GM12878 (cell line): Measurements from ENCODE around the gene MAGI1. TPM values are rescaled to one million over a fixed set of nuclear protein-coding genes. Genes with fewer than 3 reads are reported as not detected.

Experiments used
- ATAC-seq: fragments of 200-7000 bp; cut with Tn5 transposase; 3 replicates; pipeline ENCODE4 v1.9.1; 2020; ENCODE audit warnings: mild to moderate bottlenecking, moderate library complexity
- BruUV-seq: library from RNA; stranded (reverse); fragments of 400-500 nt; replicated peaks from 2 replicates; lab custom pipeline; 2021; lab: Mats Ljungman, UMichigan
- CTCF ChIA-PET: fragments of 300-600 bp; sonication (Branson Sonifier 250); formaldehyde crosslinking; extraction: SDS; loops from one replicate; lab custom pipeline; 2021; ENCODE audit warnings: inconsistent platforms; lab: Yijun Ruan, JAX
- POLR2A ChIA-PET: fragments of 350-600 bp; formaldehyde crosslinking; extraction: SDS; loops from one replicate; lab custom pipeline; 2021; ENCODE audit warnings: inconsistent platforms; lab: Charles Lee
- RAD21 ChIA-PET: fragments of 300-600 bp; sonication (Branson Sonifier 250); formaldehyde crosslinking; loops from one replicate; lab custom pipeline; 2023; ENCODE audit warnings: antibody characterized with exemption; ENCODE audit not compliant: unreplicated experiment; lab: Charles Lee
- SMC1A ChIA-PET: fragments of 300-600 bp; sonication (Branson Sonifier 250); formaldehyde crosslinking; loops from one replicate; lab custom pipeline; 2023; ENCODE audit not compliant: unreplicated experiment, uncharacterized antibody; lab: Charles Lee
- DNase-seq: peaks from one replicate; pipeline ENCODE4 v3.0.0-alpha.2; 2011; ENCODE audit warnings: low read depth, low spot score
- FAIRE-seq: peaks from 3 replicates; lab custom pipeline; 2011; peaks lifted over from hg19 to GRCh38; lab: Jason Lieb, UNC
- H2AFZ ChIP-seq: 2 replicates; pipeline ENCODE4 v1.6.0; 2011; ENCODE audit warnings: low read depth, low read length, control low read depth; ENCODE audit not compliant: control insufficient read depth
- H3K27ac ChIP-seq: 2 replicates; pipeline ENCODE4 v1.5.1; 2011; ENCODE audit warnings: control low read depth; ENCODE audit not compliant: control insufficient read depth, insufficient read depth
- H3K27me3 ChIP-seq, 2 experiments: replicated peaks in 1 of 2; 2 replicates each; pipeline versions ENCODE4 v1.6.0 to v1.6.1; 2011; ENCODE audit warnings: low read length in 1 of 2; ENCODE audit not compliant: control insufficient read depth in 2 of 2, insufficient read depth in 2 of 2
- H3K36me3 ChIP-seq, 2 experiments: 2 replicates each; pipeline ENCODE4 v1.5.1; 2011; ENCODE audit warnings: low read length in 1 of 2; ENCODE audit not compliant: control insufficient read depth in 2 of 2, insufficient read depth in 2 of 2
- H3K4me1 ChIP-seq: 2 replicates; pipeline ENCODE4 v1.6.1; 2011; ENCODE audit warnings: mild to moderate bottlenecking, low read length, moderate library complexity, mixed read lengths; ENCODE audit not compliant: control insufficient read depth, insufficient read depth
- H3K4me2 ChIP-seq: 2 replicates; pipeline ENCODE4 v1.6.0; 2011; ENCODE audit warnings: control low read depth; ENCODE audit not compliant: control insufficient read depth, insufficient read depth
- H3K4me3 ChIP-seq: fragments of 200-600 bp; sonication (generic); 2 replicates; pipeline ENCODE4 v1.5.1; 2016
- H3K79me2 ChIP-seq: 2 replicates; pipeline ENCODE4 v1.6.0; 2011; ENCODE audit warnings: low read length; ENCODE audit not compliant: control insufficient read depth, insufficient read depth
- H3K9ac ChIP-seq: 2 replicates; pipeline ENCODE4 v1.8.0; 2011; ENCODE audit warnings: low read length, control low read depth, mixed read lengths; ENCODE audit not compliant: control insufficient read depth, insufficient read depth
- H3K9me3 ChIP-seq: replicated peaks from 3 replicates; pipeline ENCODE4 v1.5.1; 2011; ENCODE audit warnings: mild to moderate bottlenecking, low read length; ENCODE audit not compliant: control insufficient read depth, insufficient read depth
- H4K20me1 ChIP-seq: 2 replicates; pipeline ENCODE4 v1.6.0; 2011; ENCODE audit not compliant: control insufficient read depth, insufficient read depth
- GATAD2B ChIP-seq: fragments of 450-650 bp; conservative IDR thresholded peaks from 2 replicates; pipeline ENCODE4 v1.6.1; 2017; ENCODE audit warnings: low read depth, mild to moderate bottlenecking, moderate library complexity
- NFIC ChIP-seq: IDR thresholded peaks from 2 replicates; pipeline ENCODE4 v1.6.1; 2012; ENCODE audit warnings: low read depth, mild to moderate bottlenecking, inconsistent platforms, low read length, moderate library complexity
- NR2F1 ChIP-seq: fragments of 450-650 bp; conservative IDR thresholded peaks from 2 replicates; pipeline ENCODE4 v1.6.1; 2017; ENCODE audit warnings: mild to moderate bottlenecking
- USF1 ChIP-seq: IDR thresholded peaks from 2 replicates; pipeline ENCODE4 v1.6.1; 2011; ENCODE audit warnings: borderline replicate concordance, low read depth, mild to moderate bottlenecking, moderate library complexity, mixed read lengths, low read length; ENCODE audit not compliant: insufficient read depth; ENCODE audit errors: extremely low read length
- ZBTB11 ChIP-seq: fragments of 450-650 bp; formaldehyde crosslinking; IDR thresholded peaks from 2 replicates; pipeline ENCODE4 v1.5.0; 2022; ENCODE audit warnings: mild to moderate bottlenecking, missing genetic modification characterization
- ZBTB40 ChIP-seq: fragments of 450-650 bp; IDR thresholded peaks from 2 replicates; pipeline ENCODE4 v1.6.1; 2016; ENCODE audit warnings: mild to moderate bottlenecking, moderate library complexity, borderline replicate concordance
- ZNF687 ChIP-seq: fragments of 450-650 bp; IDR thresholded peaks from 2 replicates; pipeline ENCODE4 v1.6.1; 2017; ENCODE audit warnings: mild to moderate bottlenecking, moderate library complexity
- WGBS: methylation state at CpG from one replicate; pipeline ENCODE4 v1.1.6; 2016; ENCODE audit warnings: low lambda C conversion rate; ENCODE audit not compliant: insufficient replicate concordance, insufficient coverage; ENCODE audit errors: missing lambda C conversion rate; 5-methylcytosine and 5-hydroxymethylcytosine counted together
- in situ Hi-C: fragments of 300-500 bp; cut with MboI; formaldehyde crosslinking; loops from 9 replicates; pipeline ENCODE4 v1.14.3; 2018; ENCODE audit warnings: mixed read lengths
- intact Hi-C: fragments of 100-400 bp; cut with micrococcal nuclease; formaldehyde crosslinking; loops from one replicate; pipeline ENCODE4 v1.14.2; 2022; ENCODE audit not compliant: unreplicated experiment
- polyA plus RNA-seq, 11 experiments: library from polyadenylated mRNA; depleted of rRNA in 4 of 11; unstranded in 6 of 11; stranded (reverse) in 5 of 11; fragments of >200 nt; fragmentation: Nextera tagmentation in 4 of 11; fragmentation: Illumina TruSeq in 1 of 11; extraction: Ambion mirVana in 4 of 11; extraction: Trizol in 1 of 11; gene quantifications; 1 replicate in 1 of 11; 2 replicates in 10 of 11; pipeline versions ENCODE4 v1.2.1 to v1.2.3, GENCODE V29; 2011 to 2016; ENCODE audit warnings: inconsistent platforms in 2 of 11, missing spikeins in 2 of 11, low read depth in 1 of 11
- total RNA-seq, 4 experiments: library from RNA; depleted of rRNA in 3 of 4; stranded (reverse); fragments of >200 nt in 3 of 4; fragmentation: Illumina TruSeq in 1 of 4; extraction: Trizol in 1 of 4; gene quantifications; 2 replicates each; pipeline versions ENCODE4 v1.2.1 to v1.2.3, GENCODE V29; 2013 to 2021

The MAGI1 gene
- total and polyA plus RNA-seq, 10 of the 15 experiments (the other 5 are each of a cell fraction or from before 2014, with no cell fraction given) = 0.02 to 3.3 (median 0.29) TPM; not detected in 1

- WGBS = 89% methylated on average over 1 of the region's 1 CpG
- ChIA-PET SMC1A (interaction anchor here (0.6 kb wide), 1 partner anchor 37 kb away, joined by 3 read pairs; no protein-coding TSS in a partner anchor), CTCF (no interaction called here), RAD21 (no interaction called here), POLR2A (no interaction called here)
- no peaks in the 10 kb centered on the region for H4K20me1 ChIP-seq
- no peaks in the 10 kb centered on the region for H3K4me1 ChIP-seq
- no peak overlapping the region for H3K4me2 ChIP-seq
- no peak overlapping the region for H3K9ac ChIP-seq
- H3K4me3 ChIP-seq = no peak overlapping the region
- H3K36me3 ChIP-seq = no peaks in the 10 kb centered on the region
- no peaks in the 10 kb centered on the region for H3K27me3 ChIP-seq
- in situ Hi-C loops = no loop called here
- ATAC-seq = no peak
- no TSS peak for BruUV-seq
- no peaks in the 10 kb centered on the region for H3K9me3 ChIP-seq
- H3K27ac ChIP-seq = no peak overlapping the region
- FAIRE-seq = no peak
- intact Hi-C loops = no loop called here
- DNase-seq = no peak
- no peak overlapping the region for H2AFZ ChIP-seq
- H3K79me2 ChIP-seq = no peaks in the 10 kb centered on the region
- TF ChIP-seq ZBTB40 (no peak), ZNF687 (no peak), GATAD2B (no peak), ZBTB11 (CRISPR knock-in tag) (no peak), NFIC (no peak), NR2F1 (no peak), USF1 (no peak)
These were observed 111.1 kb downstream of the MAGI1 start for GRCh38 chr3:65927576-65927975.
